SK-N-SH (cell line): Measurements from ENCODE around the gene KRT78.

Experiments used
- CHD2 ChIP-seq: fragments of 150-350 bp; IDR thresholded peaks from 2 replicates; pipeline ENCODE4 v1.6.1; 2018; ENCODE audit warnings: low read length; ENCODE audit not compliant: partially characterized antibody
- NRF1 ChIP-seq: IDR thresholded peaks from 2 replicates; pipeline ENCODE4 v1.6.1; 2012; ENCODE audit warnings: low read depth, mild to moderate bottlenecking, low read length
- POLR2AphosphoS5 ChIP-seq: IDR thresholded peaks from 2 replicates; pipeline ENCODE4 v1.6.1; 2012; ENCODE audit warnings: low read depth, low read length
- RAD21 ChIP-seq: IDR thresholded peaks from 2 replicates; pipeline ENCODE4 v1.6.1; 2012; ENCODE audit warnings: mild to moderate bottlenecking, low read length
- SIN3A ChIP-seq: IDR thresholded peaks from 2 replicates; pipeline ENCODE4 v1.6.1; 2012; ENCODE audit warnings: low read depth, mild to moderate bottlenecking, low read length, moderate library complexity, borderline replicate concordance
- SMC3 ChIP-seq: IDR thresholded peaks from 2 replicates; pipeline ENCODE4 v1.6.1; 2012; ENCODE audit warnings: low read depth, low read length, improper control_type of control experiment
- TEAD4 ChIP-seq: IDR thresholded peaks from 2 replicates; pipeline ENCODE4 v1.4.0; 2012; ENCODE audit warnings: mild to moderate bottlenecking, borderline replicate concordance; ENCODE audit not compliant: insufficient read depth
- TF ChIP-seq, protein P1 (sequence below): fragments of 200-600 bp; sonication (generic); IDR thresholded peaks from 2 replicates; pipeline ENCODE4 v1.6.1; 2017; ENCODE audit warnings: antibody characterized with exemption, mild to moderate bottlenecking, moderate library complexity
- TF ChIP-seq, protein P2 (sequence below): fragments of 150-350 bp; IDR thresholded peaks from 2 replicates; pipeline ENCODE4 v1.6.1; 2017; ENCODE audit warnings: antibody characterized with exemption, low read length, low read depth, borderline replicate concordance
- TF ChIP-seq, protein P3 (sequence below): fragments of 150-350 bp; IDR thresholded peaks from 2 replicates; pipeline ENCODE4 v1.6.1; 2016; ENCODE audit warnings: mild to moderate bottlenecking, low read depth, low read length
- TF ChIP-seq, protein P4 (sequence below): IDR thresholded peaks from 2 replicates; pipeline ENCODE4; 2012
- TF ChIP-seq, protein P5 (sequence below): IDR thresholded peaks from 2 replicates; pipeline ENCODE4 v1.4.0; 2012; ENCODE audit warnings: low read depth

DNA sequence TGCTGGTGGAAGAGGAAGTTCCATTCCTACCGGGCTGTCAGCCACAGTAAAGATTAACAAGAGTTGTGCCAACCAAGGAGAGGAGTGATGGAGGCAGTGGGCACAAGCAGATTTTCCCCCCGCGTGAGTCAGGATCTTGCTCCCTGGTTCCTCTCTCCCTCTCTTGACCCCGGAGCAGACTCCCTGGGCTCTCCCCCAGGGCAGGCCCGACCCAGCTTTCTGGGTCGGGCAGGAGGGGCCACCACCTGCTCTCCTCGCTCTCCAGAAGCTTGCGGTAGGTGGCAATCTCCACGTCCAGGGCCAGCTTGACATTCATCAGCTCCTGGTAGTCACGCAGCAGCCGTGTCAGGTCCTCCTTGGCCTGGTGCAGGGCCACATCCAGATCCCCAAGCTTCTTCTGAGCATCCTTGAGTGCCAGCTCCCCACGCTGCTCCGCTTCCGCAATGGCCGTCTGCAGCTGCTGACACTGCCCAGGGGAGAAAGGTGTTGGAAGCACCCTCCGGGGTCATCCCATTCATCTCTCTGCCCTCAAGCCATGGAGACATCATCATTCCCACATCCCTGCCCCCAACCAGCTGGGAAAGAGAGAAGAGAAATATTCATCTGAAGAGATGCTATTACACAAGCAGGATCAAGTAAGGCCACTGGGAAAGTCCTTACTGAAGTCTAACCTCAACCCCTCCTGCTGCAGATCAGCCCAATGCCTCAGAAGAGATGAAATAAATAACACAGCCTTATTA lies 25.9 kb downstream of the KRT78 start:
- TF ChIP-seq, protein P1, sequence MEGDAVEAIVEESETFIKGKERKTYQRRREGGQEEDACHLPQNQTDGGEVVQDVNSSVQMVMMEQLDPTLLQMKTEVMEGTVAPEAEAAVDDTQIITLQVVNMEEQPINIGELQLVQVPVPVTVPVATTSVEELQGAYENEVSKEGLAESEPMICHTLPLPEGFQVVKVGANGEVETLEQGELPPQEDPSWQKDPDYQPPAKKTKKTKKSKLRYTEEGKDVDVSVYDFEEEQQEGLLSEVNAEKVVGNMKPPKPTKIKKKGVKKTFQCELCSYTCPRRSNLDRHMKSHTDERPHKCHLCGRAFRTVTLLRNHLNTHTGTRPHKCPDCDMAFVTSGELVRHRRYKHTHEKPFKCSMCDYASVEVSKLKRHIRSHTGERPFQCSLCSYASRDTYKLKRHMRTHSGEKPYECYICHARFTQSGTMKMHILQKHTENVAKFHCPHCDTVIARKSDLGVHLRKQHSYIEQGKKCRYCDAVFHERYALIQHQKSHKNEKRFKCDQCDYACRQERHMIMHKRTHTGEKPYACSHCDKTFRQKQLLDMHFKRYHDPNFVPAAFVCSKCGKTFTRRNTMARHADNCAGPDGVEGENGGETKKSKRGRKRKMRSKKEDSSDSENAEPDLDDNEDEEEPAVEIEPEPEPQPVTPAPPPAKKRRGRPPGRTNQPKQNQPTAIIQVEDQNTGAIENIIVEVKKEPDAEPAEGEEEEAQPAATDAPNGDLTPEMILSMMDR = no peak
- no peak for TF ChIP-seq NRF1
- TF ChIP-seq, protein P2, sequence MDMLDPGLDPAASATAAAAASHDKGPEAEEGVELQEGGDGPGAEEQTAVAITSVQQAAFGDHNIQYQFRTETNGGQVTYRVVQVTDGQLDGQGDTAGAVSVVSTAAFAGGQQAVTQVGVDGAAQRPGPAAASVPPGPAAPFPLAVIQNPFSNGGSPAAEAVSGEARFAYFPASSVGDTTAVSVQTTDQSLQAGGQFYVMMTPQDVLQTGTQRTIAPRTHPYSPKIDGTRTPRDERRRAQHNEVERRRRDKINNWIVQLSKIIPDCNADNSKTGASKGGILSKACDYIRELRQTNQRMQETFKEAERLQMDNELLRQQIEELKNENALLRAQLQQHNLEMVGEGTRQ = no peak
- no peak for TF ChIP-seq POLR2AphosphoS5
- no peak for TF ChIP-seq SMC3
- TF ChIP-seq, protein P3, sequence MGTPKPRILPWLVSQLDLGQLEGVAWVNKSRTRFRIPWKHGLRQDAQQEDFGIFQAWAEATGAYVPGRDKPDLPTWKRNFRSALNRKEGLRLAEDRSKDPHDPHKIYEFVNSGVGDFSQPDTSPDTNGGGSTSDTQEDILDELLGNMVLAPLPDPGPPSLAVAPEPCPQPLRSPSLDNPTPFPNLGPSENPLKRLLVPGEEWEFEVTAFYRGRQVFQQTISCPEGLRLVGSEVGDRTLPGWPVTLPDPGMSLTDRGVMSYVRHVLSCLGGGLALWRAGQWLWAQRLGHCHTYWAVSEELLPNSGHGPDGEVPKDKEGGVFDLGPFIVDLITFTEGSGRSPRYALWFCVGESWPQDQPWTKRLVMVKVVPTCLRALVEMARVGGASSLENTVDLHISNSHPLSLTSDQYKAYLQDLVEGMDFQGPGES = no peak
- TF ChIP-seq RAD21 = no peak
- TF ChIP-seq CHD2 = no peak
- TF ChIP-seq, protein P4, sequence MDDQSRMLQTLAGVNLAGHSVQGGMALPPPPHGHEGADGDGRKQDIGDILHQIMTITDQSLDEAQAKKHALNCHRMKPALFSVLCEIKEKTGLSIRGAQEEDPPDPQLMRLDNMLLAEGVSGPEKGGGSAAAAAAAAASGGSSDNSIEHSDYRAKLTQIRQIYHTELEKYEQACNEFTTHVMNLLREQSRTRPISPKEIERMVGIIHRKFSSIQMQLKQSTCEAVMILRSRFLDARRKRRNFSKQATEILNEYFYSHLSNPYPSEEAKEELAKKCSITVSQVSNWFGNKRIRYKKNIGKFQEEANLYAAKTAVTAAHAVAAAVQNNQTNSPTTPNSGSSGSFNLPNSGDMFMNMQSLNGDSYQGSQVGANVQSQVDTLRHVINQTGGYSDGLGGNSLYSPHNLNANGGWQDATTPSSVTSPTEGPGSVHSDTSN = no peak
- no peak for TF ChIP-seq SIN3A
- no peak for TF ChIP-seq TEAD4
- TF ChIP-seq, protein P5, sequence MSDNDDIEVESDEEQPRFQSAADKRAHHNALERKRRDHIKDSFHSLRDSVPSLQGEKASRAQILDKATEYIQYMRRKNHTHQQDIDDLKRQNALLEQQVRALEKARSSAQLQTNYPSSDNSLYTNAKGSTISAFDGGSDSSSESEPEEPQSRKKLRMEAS = no peak
